HCT116 (cell line): ENCODE results near the gene GLIPR2. TPM values are rescaled to one million over a fixed set of nuclear protein-coding genes. Genes with fewer than 3 reads are reported as not detected.

ENCODE experiments used
- ATAC-seq: fragments of 200-7000 bp; cut with Tn5 transposase; 2 replicates; pipeline ENCODE4 v1.9.1; 2020; ENCODE audit warnings: mild to moderate bottlenecking, moderate library complexity
- BruUV-seq: library from RNA; stranded (reverse); fragments of 400-500 nt; replicated peaks from 2 replicates; lab custom pipeline; 2021; lab: Mats Ljungman, UMichigan
- CTCF ChIA-PET: fragments of 300-600 bp; sonication (Branson Sonifier 250); formaldehyde crosslinking; loops from one replicate; lab custom pipeline; 2021; ENCODE audit warnings: antibody characterized with exemption; lab: Charles Lee
- POLR2A ChIA-PET: fragments of 300-600, 350-600 bp; sonication (Branson Sonifier 250); formaldehyde crosslinking; loops from one replicate; lab custom pipeline; 2021; ENCODE audit warnings: antibody characterized with exemption; lab: Charles Lee
- RAD21 ChIA-PET, 2 experiments: fragments of 300-600 bp; sonication (Branson Sonifier 250); formaldehyde crosslinking; loops; one replicate each; lab custom pipeline; 2023; ENCODE audit warnings: low total read pairs in 2 of 2; ENCODE audit not compliant: uncharacterized antibody in 2 of 2, unreplicated experiment in 2 of 2, low non-redundant PET in 1 of 2; lab: Charles Lee
- DNase-seq: peaks from one replicate; pipeline ENCODE4 v3.0.0-alpha.2; 2010; ENCODE audit warnings: low read depth, low spot score
- H2AFZ ChIP-seq: fragments of 200-600 bp; shearing (Covaris generic), sonication (generic); 2 replicates; pipeline ENCODE4 v1.6.1; 2017; ENCODE audit warnings: low read depth, mixed run types, mixed read lengths, antibody characterized with exemption, low read length; ENCODE audit not compliant: poor library complexity, severe bottlenecking
- H3K27ac ChIP-seq: 2 replicates; pipeline ENCODE4 v1.5.1; 2012; ENCODE audit warnings: low read depth, low read length
- H3K27me3 ChIP-seq: fragments of 200-600 bp; sonication (generic); 2 replicates; pipeline ENCODE4 v1.6.1; 2016; ENCODE audit warnings: mixed run types, low read length, mixed read lengths; ENCODE audit not compliant: insufficient read depth
- H3K36me3 ChIP-seq, 2 experiments: fragments of 200-500 bp in 1 of 2; fragments of 200-600 bp in 1 of 2; sonication (Bioruptor generic) in 1 of 2; sonication (generic) in 1 of 2; 2 replicates each; pipeline versions ENCODE4 v1.5.1 to v1.6.1; 2014 to 2016; ENCODE audit warnings: low read length in 2 of 2, inconsistent platforms in 1 of 2, mixed read lengths in 1 of 2, mixed run types in 1 of 2; ENCODE audit not compliant: insufficient read depth in 2 of 2, control insufficient read depth in 1 of 2
- H3K4me1 ChIP-seq, 2 experiments: fragments of 200-600 bp in 1 of 2; sonication (generic) in 1 of 2; 2 replicates each; pipeline versions ENCODE4 v1.5.1 to v1.6.1; 2012 to 2017; ENCODE audit warnings: low read length in 2 of 2, inconsistent platforms in 1 of 2, mild to moderate bottlenecking in 1 of 2, mixed read lengths in 1 of 2, mixed run types in 1 of 2, moderate library complexity in 1 of 2; ENCODE audit not compliant: insufficient read depth in 2 of 2, control insufficient read depth in 1 of 2
- H3K4me2 ChIP-seq: fragments of 200-600 bp; sonication (generic); 2 replicates; pipeline ENCODE4 v1.6.1; 2017; ENCODE audit warnings: mixed run types, low read length, mixed read lengths
- H3K4me3 ChIP-seq, 2 experiments: fragments of 200-600 bp in 1 of 2; sonication (generic) in 1 of 2; replicated peaks in 1 of 2; 2 replicates each; pipeline ENCODE4 v1.5.1; 2011 to 2016; ENCODE audit warnings: low read length in 2 of 2, control low read depth in 1 of 2, low read depth in 1 of 2, mild to moderate bottlenecking in 1 of 2, mixed read lengths in 1 of 2, mixed run types in 1 of 2
- H3K79me2 ChIP-seq: fragments of 200-600 bp; sonication (generic); 2 replicates; pipeline ENCODE4 v1.6.1; 2017; ENCODE audit warnings: mild to moderate bottlenecking, mixed run types, low read length, moderate library complexity, mixed read lengths; ENCODE audit not compliant: insufficient read depth
- H3K9ac ChIP-seq: fragments of 200-600 bp; sonication (generic); 2 replicates; pipeline ENCODE4 v1.6.1; 2016; ENCODE audit warnings: low read length, mixed read lengths
- H3K9me2 ChIP-seq: fragments of 200-600 bp; sonication (generic), shearing (Covaris generic); 2 replicates; pipeline ENCODE4 v1.6.1; 2017; ENCODE audit warnings: mixed run types, mild to moderate bottlenecking, moderate library complexity; ENCODE audit not compliant: insufficient read depth
- H3K9me3 ChIP-seq, 2 experiments: fragments of 200-500 bp in 1 of 2; fragments of 200-600 bp in 1 of 2; sonication (Bioruptor generic) in 1 of 2; sonication (generic) in 1 of 2; 2 replicates each; pipeline ENCODE4 v1.6.1; 2014 to 2017; ENCODE audit warnings: low read length in 2 of 2, mixed read lengths in 2 of 2, inconsistent platforms in 1 of 2, low read depth in 1 of 2, mild to moderate bottlenecking in 1 of 2, mixed run types in 1 of 2, moderate library complexity in 1 of 2; ENCODE audit not compliant: control insufficient read depth in 1 of 2, insufficient read depth in 1 of 2
- H4K20me1 ChIP-seq: fragments of 200-600 bp; sonication (generic), shearing (Covaris generic); 2 replicates; pipeline ENCODE4 v1.6.1; 2017; ENCODE audit warnings: mixed run types, mild to moderate bottlenecking, moderate library complexity; ENCODE audit not compliant: insufficient read depth
- CBX3 ChIP-seq: IDR thresholded peaks from 2 replicates; pipeline ENCODE4 v1.6.1; 2012; ENCODE audit warnings: low read depth
- EZH2phosphoT487 ChIP-seq: fragments of 200-600 bp; IDR thresholded peaks from 2 replicates; pipeline ENCODE4 v1.6.1; 2018; ENCODE audit warnings: antibody characterized with exemption, borderline replicate concordance
- FOSL1 ChIP-seq: IDR thresholded peaks from 2 replicates; pipeline ENCODE4 v1.6.1; 2012; ENCODE audit warnings: low read depth
- JUND ChIP-seq: IDR thresholded peaks from 2 replicates; pipeline ENCODE4 v1.6.1; 2012
- MAX ChIP-seq: IDR thresholded peaks from 2 replicates; pipeline ENCODE4 v1.6.1; 2012
- SIN3A ChIP-seq: IDR thresholded peaks from 2 replicates; pipeline ENCODE4 v1.6.1; 2012; ENCODE audit warnings: low read depth
- YY1 ChIP-seq: IDR thresholded peaks from 2 replicates; pipeline ENCODE4 v1.6.1; 2011; ENCODE audit warnings: low read length, low read depth, moderate library complexity, mild to moderate bottlenecking; ENCODE audit not compliant: insufficient replicate concordance; ENCODE audit errors: extremely low read depth
- ZFX ChIP-seq: fragments of 450-650 bp; IDR thresholded peaks from 2 replicates; pipeline ENCODE4 v1.6.1; 2017
- ZNF274 ChIP-seq: fragments of 200-500 bp; sonication (Bioruptor generic); IDR thresholded peaks from 2 replicates; pipeline ENCODE4 v1.6.1; 2014; ENCODE audit warnings: mild to moderate bottlenecking, low read depth, low read length, inconsistent platforms
- intact Hi-C: fragments of 100-400 bp; cut with micrococcal nuclease; formaldehyde crosslinking; loops from 2 replicates; pipeline ENCODE4 v1.10.0; 2022
- total RNA-seq: library from RNA; stranded (reverse); gene quantifications from one replicate; pipeline ENCODE4 v1.2.1, GENCODE V29; 2021; ENCODE audit not compliant: unreplicated experiment

GLIPR2 gene
- total RNA-seq, 1 experiment from 2014 or later, result 14.5 TPM

GRCh38 chr9:36137392-36138004 lies 965 bp downstream of the GLIPR2 start:
- Histone ChIP-seq H4K20me1 (no peaks in the 10 kb centered on the region), H3K27ac (no peak overlapping the region; the same call in 1 of the 2 replicates), H3K36me3 (no peaks in the 10 kb centered on the region), H3K4me1 (peaks cover 0 to 20% of the 10 kb centered on the region in 2 experiments; a peak in 1 of 4 replicates), H3K9me2 (no peaks in the 10 kb centered on the region), H3K79me2 (no peaks in the 10 kb centered on the region), H3K4me2 (peak overlapping the region; percentile 92), H3K9me3 (no peaks in the 10 kb centered on the region), H3K27me3 (no peaks in the 10 kb centered on the region), H3K9ac (peak overlapping the region; percentile 66), H3K4me3 (peak overlapping the region; percentile 58 to 72), H2AFZ (no peak overlapping the region)
- DNase-seq (no peak), ATAC-seq (no peak)
- no peak for TF ChIP-seq ZFX
- no peak for TF ChIP-seq SIN3A
- TF ChIP-seq ZNF274, result no peak
- TF ChIP-seq CBX3, result no peak
- no peak for TF ChIP-seq EZH2phosphoT487
- TF ChIP-seq FOSL1, result no peak
- RAD21 ChIA-PET, result no interaction called here
- CTCF ChIA-PET, result interaction anchor here (0.8 kb wide), 1 partner anchor 28 kb away, joined by 3 read pairs; no protein-coding TSS in a partner anchor
- POLR2A ChIA-PET, result interaction anchor here (1.6 kb wide), 1 partner anchor 53 kb away, joined by 3 read pairs; the partner anchor contains the start of gene CLTA
- no TSS peak for BruUV-seq
- intact Hi-C loops, result no loop called here

DNA sequence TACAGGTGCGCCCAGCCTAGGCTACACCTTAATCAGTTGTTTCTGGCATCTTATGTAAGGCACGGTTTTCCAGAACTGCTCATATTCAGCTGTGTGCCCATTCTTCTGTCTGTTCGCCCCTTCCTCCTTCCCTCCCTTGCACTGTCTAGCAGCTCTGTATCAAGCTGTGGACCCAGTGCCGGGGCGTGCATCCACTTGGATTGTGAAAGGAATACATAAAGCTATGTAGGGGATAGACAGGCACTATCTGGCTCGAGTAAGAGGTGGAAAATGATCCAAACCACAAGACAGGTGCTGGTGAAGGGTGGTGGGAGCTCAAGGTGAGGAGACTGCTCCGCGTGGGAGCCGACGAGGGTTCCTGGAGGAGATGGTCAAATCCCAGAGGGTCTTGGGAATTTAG lies 2.0 kb downstream of the GLIPR2 start:
- H3K4me1 ChIP-seq, result peaks cover 0 to 20% of the 10 kb centered on the region in 2 experiments; a peak in 1 of 4 replicates
- ATAC-seq (no peak), DNase-seq (no peak)
- TF ChIP-seq MAX (no peak), YY1 (no peak), JUND (no peak)
- no TSS peak for BruUV-seq
- H3K4me2 ChIP-seq, result no peak overlapping the region
- intact Hi-C loops, result no loop called here
- H3K27ac ChIP-seq, result no peak overlapping the region
- H3K36me3 ChIP-seq, result no peaks in the 10 kb centered on the region
- H3K9me2 ChIP-seq, result no peaks in the 10 kb centered on the region
- H2AFZ ChIP-seq, result no peak overlapping the region
- ChIA-PET POLR2A (no interaction called here), CTCF (no interaction called here), RAD21 (no interaction called here)
- H3K4me3 ChIP-seq, result no peak overlapping the region
- H3K9me3 ChIP-seq, result no peaks in the 10 kb centered on the region
- H4K20me1 ChIP-seq, result no peaks in the 10 kb centered on the region
- H3K27me3 ChIP-seq, result no peaks in the 10 kb centered on the region
- no peak overlapping the region for H3K9ac ChIP-seq
- no peaks in the 10 kb centered on the region for H3K79me2 ChIP-seq
